Stimulated activated effector memory CD8-positive, alpha-beta T cell treated with anti-CD3 and anti-CD28 coated beads, Interleukin-12 subunit alpha, Interleukin-12 subunit beta, amount 100 ng/mL, for 72 hours (primary cell): ENCODE measurements around the gene TBC1D16.
A peak's percentile ranks its signal among the peaks of the same experiment; 100 is the strongest.

Experiments
- ATAC-seq: fragments of 150-1000 bp; cut with Tn5 transposase; 2 replicates; pipeline ENCODE4 v1.10.0; 2021
- DNase-seq, 2 donors: peaks; one replicate each; pipeline ENCODE4 v3.0.0; 2021 to 2022; ENCODE audit warnings: low spot score in 2 of 2
- H3K27ac Mint-ChIP-seq: one replicate; pipeline ENCODE4 v1.8.0; 2022; ENCODE audit warnings: mild to moderate bottlenecking, mixed read lengths
- H3K36me3 Mint-ChIP-seq: one replicate; pipeline ENCODE4 v1.8.0; 2022; ENCODE audit warnings: mild to moderate bottlenecking, mixed read lengths
- H3K4me1 Mint-ChIP-seq: one replicate; pipeline ENCODE4 v1.8.0; 2022; ENCODE audit warnings: mixed read lengths
- H3K4me3 Mint-ChIP-seq: one replicate; pipeline ENCODE4 v1.8.0; 2022; ENCODE audit warnings: mild to moderate bottlenecking, mixed read lengths
- H3K9me3 Mint-ChIP-seq: one replicate; pipeline ENCODE4 v1.8.0; 2022; ENCODE audit warnings: mixed read lengths

Gene TBC1D16

GRCh38 chr17:80034791-80035686 lies 633 bp downstream of the TBC1D16 start:
- peak; percentile 25 to 71 for DNase-seq
- peak; percentile 43 for ATAC-seq
- peaks cover 12% of the 10 kb centered on the region for H3K4me1 Mint-ChIP-seq
- peak overlapping the region; percentile 81 for H3K27ac Mint-ChIP-seq
- no peaks in the 10 kb centered on the region for H3K9me3 Mint-ChIP-seq
- peaks cover 6% of the 10 kb centered on the region for H3K36me3 Mint-ChIP-seq
- H3K4me3 Mint-ChIP-seq = peak overlapping the region; percentile 89

- Mint-ChIP-seq H3K36me3 (peaks cover 6% of the 10 kb centered on the region), H3K4me1 (peaks cover 12% of the 10 kb centered on the region), H3K4me3 (no peak overlapping the region), H3K27ac (no peak overlapping the region), H3K9me3 (no peaks in the 10 kb centered on the region)
- ATAC-seq (no peak), DNase-seq (no peak)
Measured at GRCh38 chr17:80033840-80034239, 1.8 kb downstream of the TBC1D16 start.

GRCh38 chr17:80032614-80033171 lies 3.0 kb downstream of the TBC1D16 start:
- no peaks in the 10 kb centered on the region for H3K9me3 Mint-ChIP-seq
- no peak overlapping the region for H3K4me3 Mint-ChIP-seq
- H3K4me1 Mint-ChIP-seq = peaks cover 12% of the 10 kb centered on the region
- peaks cover 6% of the 10 kb centered on the region for H3K36me3 Mint-ChIP-seq
- no peak overlapping the region for H3K27ac Mint-ChIP-seq
- no peak for ATAC-seq
- no peak for DNase-seq

GRCh38 chr17:80031691-80032430 lies 3.8 kb downstream of the TBC1D16 start:
- H3K9me3 Mint-ChIP-seq = no peaks in the 10 kb centered on the region
- peaks cover 4% of the 10 kb centered on the region for H3K36me3 Mint-ChIP-seq
- ATAC-seq = no peak
- no peak overlapping the region for H3K27ac Mint-ChIP-seq
- H3K4me1 Mint-ChIP-seq = peaks cover 9% of the 10 kb centered on the region
- H3K4me3 Mint-ChIP-seq = no peak overlapping the region
- no peak for DNase-seq

- H3K27ac Mint-ChIP-seq = no peak overlapping the region
- ATAC-seq = no peak
Measured at GRCh38 chr17:80030730-80031410, 4.8 kb downstream of the TBC1D16 start.

GRCh38 chr17:80029258-80029974 lies 6.3 kb downstream of the TBC1D16 start:
- Mint-ChIP-seq H3K4me3 (no peak overlapping the region), H3K4me1 (no peaks in the 10 kb centered on the region), H3K36me3 (no peaks in the 10 kb centered on the region), H3K27ac (no peak overlapping the region), H3K9me3 (no peaks in the 10 kb centered on the region)
- DNase-seq = no peak
- peak; percentile 66 for ATAC-seq

More at GRCh38 chr17:80030730-80031410, 4.8 kb downstream of the TBC1D16 start:
- DNase-seq = no peak
- Mint-ChIP-seq H3K4me1 (peaks cover 6% of the 10 kb centered on the region), H3K4me3 (no peak overlapping the region), H3K36me3 (no peaks in the 10 kb centered on the region), H3K9me3 (no peaks in the 10 kb centered on the region)

- Mint-ChIP-seq H3K36me3 (no peaks in the 10 kb centered on the region), H3K4me3 (no peak overlapping the region), H3K4me1 (no peaks in the 10 kb centered on the region), H3K9me3 (no peaks in the 10 kb centered on the region), H3K27ac (no peak overlapping the region)
- no peak for DNase-seq
- ATAC-seq = no peak
Measured at GRCh38 chr17:80028030-80028429, 7.6 kb downstream of the TBC1D16 start.

- no peak for DNase-seq
- Mint-ChIP-seq H3K4me3 (no peak overlapping the region), H3K27ac (no peak overlapping the region), H3K36me3 (no peaks in the 10 kb centered on the region), H3K4me1 (no peaks in the 10 kb centered on the region), H3K9me3 (no peaks in the 10 kb centered on the region)
- ATAC-seq = no peak
Measured at GRCh38 chr17:80027043-80027435, 8.6 kb downstream of the TBC1D16 start.

GRCh38 chr17:80026359-80027042 lies 9.2 kb downstream of the TBC1D16 start:
- Mint-ChIP-seq H3K4me1 (no peaks in the 10 kb centered on the region), H3K9me3 (no peaks in the 10 kb centered on the region), H3K4me3 (no peak overlapping the region), H3K27ac (no peak overlapping the region), H3K36me3 (no peaks in the 10 kb centered on the region)
- DNase-seq (no peak), ATAC-seq (no peak)

GRCh38 chr17:80025796-80026195 lies 9.9 kb downstream of the TBC1D16 start:
- H3K9me3 Mint-ChIP-seq = no peaks in the 10 kb centered on the region
- no peaks in the 10 kb centered on the region for H3K4me1 Mint-ChIP-seq
- H3K4me3 Mint-ChIP-seq = no peak overlapping the region
- DNase-seq (no peak), ATAC-seq (no peak)
- no peaks in the 10 kb centered on the region for H3K36me3 Mint-ChIP-seq
- no peak overlapping the region for H3K27ac Mint-ChIP-seq

GRCh38 chr17:80025140-80025539 lies 10.5 kb downstream of the TBC1D16 start:
- no peak overlapping the region for H3K27ac Mint-ChIP-seq
- no peaks in the 10 kb centered on the region for H3K4me1 Mint-ChIP-seq
- no peaks in the 10 kb centered on the region for H3K36me3 Mint-ChIP-seq
- ATAC-seq (no peak), DNase-seq (no peak)
- no peaks in the 10 kb centered on the region for H3K9me3 Mint-ChIP-seq
- H3K4me3 Mint-ChIP-seq = no peak overlapping the region

GRCh38 chr17:80024206-80024972 lies 11.3 kb downstream of the TBC1D16 start:
- DNase-seq (no peak), ATAC-seq (peak; percentile 37)
- Mint-ChIP-seq H3K4me1 (no peaks in the 10 kb centered on the region), H3K4me3 (no peak overlapping the region), H3K27ac (no peak overlapping the region), H3K36me3 (no peaks in the 10 kb centered on the region), H3K9me3 (no peaks in the 10 kb centered on the region)

- no peaks in the 10 kb centered on the region for H3K9me3 Mint-ChIP-seq
- ATAC-seq = no peak
- no peak overlapping the region for H3K27ac Mint-ChIP-seq
- DNase-seq = no peak
- no peak overlapping the region for H3K4me3 Mint-ChIP-seq
- no peaks in the 10 kb centered on the region for H3K4me1 Mint-ChIP-seq
- H3K36me3 Mint-ChIP-seq = no peaks in the 10 kb centered on the region
Measured at GRCh38 chr17:80023481-80024205, 12.0 kb downstream of the TBC1D16 start.
